MM.1S (cell line): Measurements from ENCODE around the gene ZSCAN1.

Experiments
- DNase-seq: peaks from one replicate; pipeline ENCODE4 v3.0.0-alpha.2; 2015
- H2AFZ ChIP-seq: fragments of 300-600 bp; sonication (generic); 2 replicates; pipeline ENCODE4 v1.6.0; 2016; ENCODE audit warnings: antibody characterized with exemption, low read length
- H3F3A ChIP-seq: fragments of 300-600 bp; sonication (generic); 2 replicates; pipeline ENCODE4 v1.6.1; 2016; ENCODE audit warnings: mild to moderate bottlenecking, antibody characterized with exemption, low read length, moderate library complexity, mixed read lengths; ENCODE audit not compliant: insufficient read depth
- H3K27ac ChIP-seq: fragments of 300-600 bp; sonication (generic); 2 replicates; pipeline ENCODE4 v1.5.1; 2016; ENCODE audit warnings: mild to moderate bottlenecking, low read length
- H3K27me3 ChIP-seq: fragments of 300-600 bp; sonication (generic); replicated peaks from 2 replicates; pipeline ENCODE4 v1.6.0; 2016; ENCODE audit warnings: low read length; ENCODE audit not compliant: insufficient read depth
- H3K36me3 ChIP-seq: fragments of 300-600 bp; sonication (generic); replicated peaks from 2 replicates; pipeline ENCODE4 v1.6.1; 2016; ENCODE audit warnings: mild to moderate bottlenecking, low read length, mixed read lengths; ENCODE audit not compliant: insufficient read depth
- H3K4me1 ChIP-seq: fragments of 300-600 bp; sonication (generic); 2 replicates; pipeline ENCODE4 v1.6.1; 2016; ENCODE audit warnings: low read length, mixed read lengths
- H3K4me2 ChIP-seq: fragments of 300-600 bp; sonication (generic); 2 replicates; pipeline ENCODE4 v1.6.0; 2016; ENCODE audit warnings: low read depth, low read length
- H3K4me3 ChIP-seq: fragments of 300-600 bp; sonication (generic); 2 replicates; pipeline ENCODE4 v1.5.1; 2016; ENCODE audit warnings: low read length, mixed read lengths
- H3K79me2 ChIP-seq: fragments of 300-600 bp; sonication (generic); 2 replicates; pipeline ENCODE4 v1.6.1; 2016; ENCODE audit warnings: mixed run types, low read length, mixed read lengths
- H3K9ac ChIP-seq: fragments of 300-600 bp; sonication (generic); 2 replicates; pipeline ENCODE4 v1.6.1; 2016; ENCODE audit warnings: low read length, mixed read lengths
- H3K9me2 ChIP-seq: fragments of 300-600 bp; sonication (generic); replicated peaks from 2 replicates; pipeline ENCODE4 v1.6.1; 2016; ENCODE audit warnings: mild to moderate bottlenecking, low read length, mixed read lengths; ENCODE audit not compliant: insufficient read depth
- H3K9me3 ChIP-seq: fragments of 300-600 bp; sonication (generic); replicated peaks from 2 replicates; pipeline ENCODE4 v1.6.1; 2016; ENCODE audit warnings: mild to moderate bottlenecking, low read length, mixed read lengths; ENCODE audit not compliant: insufficient read depth
- H4K20me1 ChIP-seq: fragments of 300-600 bp; sonication (generic); 2 replicates; pipeline ENCODE4 v1.6.1; 2016; ENCODE audit warnings: mild to moderate bottlenecking, low read length, moderate library complexity, mixed read lengths; ENCODE audit not compliant: insufficient read depth
- EZH2 ChIP-seq: fragments of 300-600 bp; sonication (generic); optimal IDR thresholded peaks from 2 replicates; pipeline ENCODE3; 2017; ENCODE audit warnings: low read depth, mild to moderate bottlenecking, antibody characterized with exemption, low read length, mixed read lengths
- EZH2phosphoT487 ChIP-seq: fragments of 300-600 bp; sonication (generic); IDR thresholded peaks from 2 replicates; pipeline ENCODE4 v1.6.1; 2018; ENCODE audit warnings: antibody characterized with exemption, low read length
- TF ChIP-seq, protein P1 (sequence below): fragments of 300-600 bp; sonication (generic); IDR thresholded peaks from 2 replicates; pipeline ENCODE4 v1.5.1; 2016; ENCODE audit warnings: antibody characterized with exemption, low read length, mixed read lengths

ZSCAN1 gene

DNA sequence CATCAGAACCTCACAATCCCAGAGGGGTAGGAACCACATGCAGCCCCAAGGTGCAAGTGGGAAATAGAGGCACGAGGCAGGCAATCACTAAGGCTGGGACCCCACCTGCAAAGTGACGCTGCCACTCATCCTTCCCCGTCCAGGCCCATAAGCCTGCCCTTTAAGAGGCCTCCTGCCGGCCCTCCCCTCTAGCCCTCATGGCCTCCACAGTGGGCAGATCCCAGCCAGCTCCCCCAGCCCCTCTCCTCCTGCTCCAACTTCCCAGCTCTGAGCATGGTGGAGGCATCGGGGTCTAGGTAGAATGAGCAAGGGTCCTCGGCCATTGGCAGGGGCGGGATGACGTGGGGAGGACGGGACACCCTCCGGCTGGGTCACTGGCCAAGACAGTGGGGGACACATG lies 61.5 kb downstream of the ZSCAN1 start:
- Histone ChIP-seq H3K79me2 (no peaks in the 10 kb centered on the region), H3K4me2 (no peak overlapping the region), H4K20me1 (no peaks in the 10 kb centered on the region), H3F3A (no peaks in the 10 kb centered on the region), H2AFZ (no peak overlapping the region), H3K4me1 (no peaks in the 10 kb centered on the region), H3K4me3 (no peak overlapping the region), H3K9me3 (no peaks in the 10 kb centered on the region), H3K36me3 (no peaks in the 10 kb centered on the region), H3K9me2 (no peaks in the 10 kb centered on the region), H3K27ac (no peak overlapping the region), H3K27me3 (no peaks in the 10 kb centered on the region), H3K9ac (no peak overlapping the region)
- no peak for DNase-seq
- TF ChIP-seq, protein P1, sequence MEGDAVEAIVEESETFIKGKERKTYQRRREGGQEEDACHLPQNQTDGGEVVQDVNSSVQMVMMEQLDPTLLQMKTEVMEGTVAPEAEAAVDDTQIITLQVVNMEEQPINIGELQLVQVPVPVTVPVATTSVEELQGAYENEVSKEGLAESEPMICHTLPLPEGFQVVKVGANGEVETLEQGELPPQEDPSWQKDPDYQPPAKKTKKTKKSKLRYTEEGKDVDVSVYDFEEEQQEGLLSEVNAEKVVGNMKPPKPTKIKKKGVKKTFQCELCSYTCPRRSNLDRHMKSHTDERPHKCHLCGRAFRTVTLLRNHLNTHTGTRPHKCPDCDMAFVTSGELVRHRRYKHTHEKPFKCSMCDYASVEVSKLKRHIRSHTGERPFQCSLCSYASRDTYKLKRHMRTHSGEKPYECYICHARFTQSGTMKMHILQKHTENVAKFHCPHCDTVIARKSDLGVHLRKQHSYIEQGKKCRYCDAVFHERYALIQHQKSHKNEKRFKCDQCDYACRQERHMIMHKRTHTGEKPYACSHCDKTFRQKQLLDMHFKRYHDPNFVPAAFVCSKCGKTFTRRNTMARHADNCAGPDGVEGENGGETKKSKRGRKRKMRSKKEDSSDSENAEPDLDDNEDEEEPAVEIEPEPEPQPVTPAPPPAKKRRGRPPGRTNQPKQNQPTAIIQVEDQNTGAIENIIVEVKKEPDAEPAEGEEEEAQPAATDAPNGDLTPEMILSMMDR, result no peak
- TF ChIP-seq EZH2, result no peak
- no peak for TF ChIP-seq EZH2phosphoT487

GRCh38 chr19:58096884-58097283 lies 63.1 kb downstream of the ZSCAN1 start:
- Histone ChIP-seq H3K9ac (no peak overlapping the region), H2AFZ (no peak overlapping the region), H4K20me1 (no peaks in the 10 kb centered on the region), H3F3A (no peaks in the 10 kb centered on the region), H3K36me3 (no peaks in the 10 kb centered on the region), H3K4me2 (no peak overlapping the region), H3K9me2 (no peaks in the 10 kb centered on the region), H3K4me1 (no peaks in the 10 kb centered on the region), H3K27me3 (no peaks in the 10 kb centered on the region), H3K79me2 (no peaks in the 10 kb centered on the region), H3K4me3 (no peak overlapping the region), H3K27ac (no peak overlapping the region), H3K9me3 (no peaks in the 10 kb centered on the region)
- TF ChIP-seq, protein P1, result no peak
- no peak for TF ChIP-seq EZH2
- TF ChIP-seq EZH2phosphoT487, result no peak
- no peak for DNase-seq

DNA sequence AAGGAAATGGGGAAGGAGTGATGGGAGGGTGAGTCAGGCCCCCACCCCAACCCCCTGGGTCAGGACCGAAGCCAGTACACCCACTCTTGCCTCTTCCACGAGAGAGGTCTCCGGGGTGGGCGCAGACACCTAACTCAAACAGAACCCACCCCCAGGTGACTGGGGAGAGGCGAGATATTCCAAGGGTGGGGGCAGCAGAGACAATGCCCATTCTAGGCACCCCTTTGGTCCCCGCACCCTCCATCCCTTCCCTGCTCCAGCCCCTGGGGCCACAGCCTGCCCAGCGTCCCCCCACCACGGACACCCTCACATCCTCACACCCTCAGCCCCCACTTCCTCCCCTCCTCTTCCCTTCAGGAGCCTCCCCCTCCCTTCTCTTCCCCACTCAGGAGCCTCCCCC lies 63.5 kb downstream of the ZSCAN1 start:
- no peaks in the 10 kb centered on the region for H3K79me2 ChIP-seq
- no peaks in the 10 kb centered on the region for H3K9me3 ChIP-seq
- H4K20me1 ChIP-seq, result no peaks in the 10 kb centered on the region
- no peak for DNase-seq
- H3K27me3 ChIP-seq, result no peaks in the 10 kb centered on the region
- H3K4me3 ChIP-seq, result no peak overlapping the region
- no peaks in the 10 kb centered on the region for H3K36me3 ChIP-seq
- H3K4me2 ChIP-seq, result no peak overlapping the region
- H3F3A ChIP-seq, result no peaks in the 10 kb centered on the region
- no peaks in the 10 kb centered on the region for H3K9me2 ChIP-seq
- no peaks in the 10 kb centered on the region for H3K4me1 ChIP-seq
- no peak overlapping the region for H3K27ac ChIP-seq
- no peak overlapping the region for H2AFZ ChIP-seq
- H3K9ac ChIP-seq, result no peak overlapping the region
- TF ChIP-seq, protein P1, result no peak
- no peak for TF ChIP-seq EZH2
- no peak for TF ChIP-seq EZH2phosphoT487
